IMR-90 (cell line): ENCODE data around the gene WNT9B.

Source experiments
- BHLHE40 ChIP-seq: fragments of 150-350 bp; IDR thresholded peaks from 2 replicates; pipeline ENCODE4 v1.6.1; 2016; ENCODE audit warnings: mild to moderate bottlenecking, low read depth, low read length
- CEBPB ChIP-seq: IDR thresholded peaks from 2 replicates; pipeline ENCODE4 v1.6.1; 2012; ENCODE audit warnings: low read depth, low read length, improper control_type of control experiment
- CTCF ChIP-seq: conservative IDR thresholded peaks from 2 replicates; pipeline ENCODE4 v1.5.1; 2012; ENCODE audit warnings: mild to moderate bottlenecking, low read depth, low read length, improper control_type of control experiment
- ELK1 ChIP-seq: fragments of 150-350 bp; IDR thresholded peaks from 2 replicates; pipeline ENCODE4 v1.6.1; 2016; ENCODE audit warnings: low read depth, mild to moderate bottlenecking, low read length, moderate library complexity, borderline replicate concordance
- FOS ChIP-seq: fragments of 150-350 bp; IDR thresholded peaks from 2 replicates; pipeline ENCODE4 v1.6.1; 2016; ENCODE audit warnings: low read depth, low read length
- MAZ ChIP-seq: IDR thresholded peaks from 2 replicates; pipeline ENCODE4 v1.6.1; 2012; ENCODE audit warnings: low read depth, mild to moderate bottlenecking, low read length, improper control_type of control experiment, moderate library complexity, borderline replicate concordance
- POLR2A ChIP-seq: IDR thresholded peaks from 2 replicates; pipeline ENCODE4 v1.6.1; 2012; ENCODE audit warnings: mild to moderate bottlenecking, low read depth, low read length
- RAD21 ChIP-seq: IDR thresholded peaks from 2 replicates; pipeline ENCODE4 v1.6.1; 2012; ENCODE audit warnings: low read length, improper control_type of control experiment

- no peak for TF ChIP-seq FOS
- TF ChIP-seq CTCF = no peak
- no peak for TF ChIP-seq BHLHE40
- TF ChIP-seq POLR2A = no peak
- no peak for TF ChIP-seq CEBPB
- no peak for TF ChIP-seq MAZ
- TF ChIP-seq ELK1 = no peak
- TF ChIP-seq RAD21 = no peak
Observed at GRCh38 chr17:46888727-46889126, 37.3 kb downstream of the WNT9B start.
